PFSK-1 (cell line): ENCODE data around the gene CNPY4.

Experiments used
- POLR2AphosphoS5 ChIP-seq: IDR thresholded peaks from 2 replicates; pipeline ENCODE4 v1.6.1; 2012; ENCODE audit warnings: low read depth, mild to moderate bottlenecking, control low read depth, low read length, moderate library complexity
- REST ChIP-seq, 2 experiments: IDR thresholded peaks; 2 replicates each; pipeline versions ENCODE4 v1.6.1 to v1.8.0; 2011 to 2012; ENCODE audit warnings: low read depth in 2 of 2, low read length in 2 of 2, control low read depth in 1 of 2, inconsistent platforms in 1 of 2, mild to moderate bottlenecking in 1 of 2, moderate library complexity in 1 of 2; ENCODE audit not compliant: insufficient read depth in 1 of 2
- SIN3A ChIP-seq: IDR thresholded peaks from 2 replicates; pipeline ENCODE4 v1.6.1; 2012; ENCODE audit warnings: mild to moderate bottlenecking, low read length, moderate library complexity, borderline replicate concordance; ENCODE audit not compliant: insufficient read depth
- TAF1 ChIP-seq: IDR thresholded peaks from 2 replicates; pipeline ENCODE4 v1.6.1; 2012; ENCODE audit warnings: low read length, control low read depth, borderline replicate concordance; ENCODE audit not compliant: insufficient read depth

DNA sequence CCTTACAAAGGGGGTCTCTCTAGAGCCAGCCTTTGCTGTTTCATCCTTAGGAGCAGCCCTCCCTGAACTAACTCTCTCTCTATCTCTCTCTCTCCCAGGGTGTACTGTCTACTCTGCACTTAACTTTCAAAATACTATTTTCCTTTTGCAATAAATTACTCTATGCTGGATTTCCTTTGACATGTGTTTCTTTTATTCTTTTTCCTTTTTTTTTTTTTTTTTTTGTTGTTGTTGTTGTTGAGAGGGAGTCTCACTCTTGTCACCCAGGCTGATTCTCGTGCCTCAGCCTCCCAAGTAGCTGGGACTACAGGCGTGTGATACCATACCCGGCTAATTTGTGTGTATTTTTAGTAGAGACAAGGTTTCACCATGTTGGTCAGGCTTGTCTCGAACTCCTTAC is 36.5 kb upstream of the CNPY4 start:
- no peak for TF ChIP-seq REST (IDR thresholded peaks at IDR 0.05; ENCODE audit: insufficient read depth in 1 of 2, low read depth in 2 of 2, low read length in 2 of 2)
- no peak for TF ChIP-seq SIN3A
- no peak for TF ChIP-seq POLR2AphosphoS5
- no peak for TF ChIP-seq TAF1
